DLD1 (cell line): ENCODE measurements around the gene ZSCAN12.

Experiments used
- in situ Hi-C: cut with HindIII; loops from 2 replicates; pipeline ENCODE4 v1.10.0; 2017; ENCODE audit warnings: low sequenced_read_pairs

Gene ZSCAN12

DNA sequence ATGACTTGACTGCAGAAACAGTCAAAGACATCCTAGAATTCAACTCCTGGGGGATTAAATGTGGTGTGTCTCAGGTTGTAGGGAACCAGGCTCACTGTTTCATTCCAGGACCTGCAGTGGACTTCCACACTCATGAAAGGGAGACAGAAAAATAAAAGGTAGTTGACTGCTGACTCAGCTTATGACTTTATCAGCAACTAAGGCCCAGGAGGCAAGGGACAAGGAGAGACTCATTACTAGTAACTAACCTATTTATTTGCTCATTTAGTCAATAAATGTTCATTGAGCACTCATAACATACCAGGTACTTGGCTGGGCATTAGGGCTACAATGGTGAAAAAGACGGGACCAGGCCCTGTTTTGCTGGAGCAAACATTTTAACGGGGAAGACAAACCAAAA, 66.5 kb downstream of the ZSCAN12 start:
- in situ Hi-C loops = no loop called here

DNA sequence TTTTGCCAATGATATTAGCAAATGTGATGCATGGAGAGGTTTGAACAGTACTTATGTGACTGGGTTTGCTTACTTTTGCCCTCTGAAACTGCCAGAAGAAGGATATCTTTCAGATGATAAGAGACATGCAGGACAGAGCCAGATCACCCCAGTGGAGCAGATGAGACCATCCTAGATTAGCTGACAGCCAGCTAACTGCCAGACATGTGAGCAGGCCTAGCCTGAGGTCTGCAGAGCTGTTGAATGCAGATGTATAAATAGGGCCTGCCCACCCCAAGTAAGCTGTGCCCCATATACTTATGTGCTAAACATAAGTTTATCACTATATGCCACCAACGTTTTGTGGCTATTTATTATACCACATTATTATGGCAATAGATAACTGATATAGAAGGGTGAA, 69.5 kb downstream of the ZSCAN12 start:
- in situ Hi-C loops = no loop called here
